ENCODE data around the gene OPN1LW. TPM values are rescaled to one million over a fixed set of nuclear protein-coding genes. Genes with fewer than 3 reads are reported as not detected.

The OPN1LW gene
- total RNA-seq, 1 experiment from 2014 or later, result not detected

GRCh38 chrX:154115750-154116149, 28.3 kb upstream of the OPN1LW start:
- intact Hi-C loops (cut with micrococcal nuclease), result no loop called here
- H4K20me1 ChIP-seq (ENCODE audit: insufficient read depth), result no peaks in the 10 kb centered on the region
- no peak overlapping the region for H3K4me2 ChIP-seq (ENCODE audit: low read length)
- no peaks in the 10 kb centered on the region for H3K9me2 ChIP-seq (ENCODE audit: insufficient read depth)
- H3K27ac ChIP-seq (ENCODE audit: low read depth, low read length), result no peak overlapping the region
- H2AFZ ChIP-seq (ENCODE audit: low read depth, low read length, poor library complexity, severe bottlenecking), result no peak overlapping the region
- H3K27me3 ChIP-seq (ENCODE audit: insufficient read depth, low read length), result no peaks in the 10 kb centered on the region
- ChIA-PET RAD21 (ENCODE audit: low non-redundant PET in 1 of 2, low total read pairs in 2 of 2, uncharacterized antibody in 2 of 2, unreplicated experiment in 2 of 2) (no interaction called here), POLR2A (no interaction called here), CTCF (no interaction called here)
- no peak overlapping the region for H3K4me3 ChIP-seq (replicated peaks in 1 of 2; ENCODE audit: low read depth in 1 of 2, low read length in 2 of 2)
- no peaks in the 10 kb centered on the region for H3K36me3 ChIP-seq (ENCODE audit: control insufficient read depth in 1 of 2, insufficient read depth in 2 of 2, low read length in 2 of 2)
- TF ChIP-seq, protein P1, sequence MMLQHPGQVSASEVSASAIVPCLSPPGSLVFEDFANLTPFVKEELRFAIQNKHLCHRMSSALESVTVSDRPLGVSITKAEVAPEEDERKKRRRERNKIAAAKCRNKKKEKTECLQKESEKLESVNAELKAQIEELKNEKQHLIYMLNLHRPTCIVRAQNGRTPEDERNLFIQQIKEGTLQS (IDR thresholded peaks at IDR 0.05), result no peak
- TF ChIP-seq ELF1 (IDR thresholded peaks at IDR 0.05; ENCODE audit: borderline replicate concordance, low read depth) (no peak), FOSL1 (IDR thresholded peaks at IDR 0.05; ENCODE audit: low read depth) (no peak), TCF7L2 (IDR thresholded peaks at IDR 0.05; ENCODE audit: borderline replicate concordance, extremely low read depth, insufficient read depth, insufficient read length) (no peak), ZFX (IDR thresholded peaks at IDR 0.05) (no peak), CEBPB (IDR thresholded peaks at IDR 0.05; ENCODE audit: low read depth) (no peak), ZNF274 (IDR thresholded peaks at IDR 0.05; ENCODE audit: low read depth, low read length) (no peak)
- TF ChIP-seq, protein P2, sequence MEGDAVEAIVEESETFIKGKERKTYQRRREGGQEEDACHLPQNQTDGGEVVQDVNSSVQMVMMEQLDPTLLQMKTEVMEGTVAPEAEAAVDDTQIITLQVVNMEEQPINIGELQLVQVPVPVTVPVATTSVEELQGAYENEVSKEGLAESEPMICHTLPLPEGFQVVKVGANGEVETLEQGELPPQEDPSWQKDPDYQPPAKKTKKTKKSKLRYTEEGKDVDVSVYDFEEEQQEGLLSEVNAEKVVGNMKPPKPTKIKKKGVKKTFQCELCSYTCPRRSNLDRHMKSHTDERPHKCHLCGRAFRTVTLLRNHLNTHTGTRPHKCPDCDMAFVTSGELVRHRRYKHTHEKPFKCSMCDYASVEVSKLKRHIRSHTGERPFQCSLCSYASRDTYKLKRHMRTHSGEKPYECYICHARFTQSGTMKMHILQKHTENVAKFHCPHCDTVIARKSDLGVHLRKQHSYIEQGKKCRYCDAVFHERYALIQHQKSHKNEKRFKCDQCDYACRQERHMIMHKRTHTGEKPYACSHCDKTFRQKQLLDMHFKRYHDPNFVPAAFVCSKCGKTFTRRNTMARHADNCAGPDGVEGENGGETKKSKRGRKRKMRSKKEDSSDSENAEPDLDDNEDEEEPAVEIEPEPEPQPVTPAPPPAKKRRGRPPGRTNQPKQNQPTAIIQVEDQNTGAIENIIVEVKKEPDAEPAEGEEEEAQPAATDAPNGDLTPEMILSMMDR (IDR thresholded peaks at IDR 0.05 in 2 of 3, conservative IDR thresholded peaks at IDR 0.05 in 1 of 3; ENCODE audit: borderline replicate concordance in 1 of 3, insufficient read depth in 1 of 3, low read depth in 2 of 3, low read length in 2 of 3), result no peak
- ATAC-seq, result no peak
- no TSS peak for BruUV-seq (replicated peaks)
- H3K9ac ChIP-seq (ENCODE audit: low read length), result no peak overlapping the region
- H3K4me1 ChIP-seq (ENCODE audit: control insufficient read depth in 1 of 2, insufficient read depth in 2 of 2, low read length in 2 of 2), result no peaks in the 10 kb centered on the region
- no peaks in the 10 kb centered on the region for H3K79me2 ChIP-seq (ENCODE audit: insufficient read depth, low read length)
- no peak for DNase-seq (ENCODE audit: low read depth, low spot score)
- no peaks in the 10 kb centered on the region for H3K9me3 ChIP-seq (ENCODE audit: control insufficient read depth in 1 of 2, insufficient read depth in 1 of 2, low read depth in 1 of 2, low read length in 2 of 2)
